ENCODE data around the gene VIL1.

The VIL1 gene

DNA sequence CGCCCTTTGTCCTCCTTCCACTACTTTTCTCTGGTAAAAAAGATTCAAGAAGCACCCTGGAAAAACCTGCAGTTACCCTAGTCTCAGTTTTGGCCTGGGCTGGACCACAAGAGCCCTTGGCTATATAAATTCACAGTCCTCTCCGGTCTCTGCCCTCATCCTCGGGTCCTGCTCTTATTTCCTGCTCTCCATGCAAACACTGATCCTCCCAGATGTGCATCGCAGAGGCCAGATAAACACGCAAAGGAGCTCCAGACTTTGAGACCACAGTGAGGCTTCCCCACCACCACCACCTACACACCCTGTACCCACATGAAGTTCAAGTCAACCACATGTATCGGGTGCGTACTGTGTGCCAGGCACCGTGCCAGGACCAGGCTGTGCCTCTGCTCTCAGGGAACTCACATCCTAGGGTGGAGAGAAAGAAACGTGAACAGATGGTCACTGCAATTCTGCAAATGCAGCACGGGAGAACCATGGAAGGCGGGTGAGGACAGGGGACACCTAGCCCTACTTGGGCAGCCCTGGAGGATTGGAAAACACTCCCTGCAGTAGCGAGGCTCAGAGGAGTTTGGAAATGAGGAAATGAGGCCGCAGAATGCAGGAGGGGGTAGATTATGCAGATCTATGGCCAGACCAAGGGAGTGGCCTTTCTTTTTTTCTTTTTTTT lies 11.8 kb upstream of the VIL1 start:
- peak; percentile 68 for DNase-seq

DNA sequence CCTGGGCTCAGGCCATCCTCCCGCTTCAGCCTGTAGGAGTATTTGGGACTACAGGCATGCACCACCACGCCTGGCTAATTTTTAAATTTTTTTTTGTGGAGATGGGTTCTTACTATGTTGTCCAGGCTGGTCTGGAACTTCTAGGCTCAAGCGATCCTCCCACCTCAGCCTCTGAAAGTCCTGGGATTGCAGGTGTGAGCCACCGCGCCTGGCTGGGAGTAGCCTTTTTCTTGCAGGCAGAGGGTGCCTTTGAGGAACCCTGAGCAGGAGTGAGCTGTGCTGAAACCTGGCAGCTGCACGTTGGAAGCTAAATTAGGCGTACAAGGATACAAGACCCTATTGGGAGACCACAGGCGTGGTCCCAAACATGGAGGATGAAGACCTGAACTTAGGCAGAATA lies 11.2 kb upstream of the VIL1 start:
- DNase-seq: no peak

DNA sequence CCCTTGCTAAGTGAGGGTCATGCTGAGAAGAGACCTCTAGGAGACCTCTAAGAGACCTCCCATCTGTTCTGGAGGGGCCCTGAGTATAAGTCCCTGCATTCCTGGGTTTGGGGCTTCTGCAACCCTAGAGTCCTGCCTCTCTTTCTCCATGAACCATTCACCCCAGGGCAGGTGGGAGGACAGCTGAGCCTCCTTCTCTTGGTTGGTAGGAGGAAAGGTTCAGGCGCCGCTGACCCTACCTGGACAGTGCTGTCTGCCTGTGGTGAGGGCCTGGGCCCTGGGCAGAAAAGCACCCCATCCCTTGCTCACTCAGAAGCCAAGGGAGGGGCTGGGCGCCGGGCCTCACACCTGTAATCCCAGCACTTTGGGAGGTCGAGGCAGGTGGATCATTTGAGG lies 604 bp upstream of the VIL1 start:
- DNase-seq: no peak

DNA sequence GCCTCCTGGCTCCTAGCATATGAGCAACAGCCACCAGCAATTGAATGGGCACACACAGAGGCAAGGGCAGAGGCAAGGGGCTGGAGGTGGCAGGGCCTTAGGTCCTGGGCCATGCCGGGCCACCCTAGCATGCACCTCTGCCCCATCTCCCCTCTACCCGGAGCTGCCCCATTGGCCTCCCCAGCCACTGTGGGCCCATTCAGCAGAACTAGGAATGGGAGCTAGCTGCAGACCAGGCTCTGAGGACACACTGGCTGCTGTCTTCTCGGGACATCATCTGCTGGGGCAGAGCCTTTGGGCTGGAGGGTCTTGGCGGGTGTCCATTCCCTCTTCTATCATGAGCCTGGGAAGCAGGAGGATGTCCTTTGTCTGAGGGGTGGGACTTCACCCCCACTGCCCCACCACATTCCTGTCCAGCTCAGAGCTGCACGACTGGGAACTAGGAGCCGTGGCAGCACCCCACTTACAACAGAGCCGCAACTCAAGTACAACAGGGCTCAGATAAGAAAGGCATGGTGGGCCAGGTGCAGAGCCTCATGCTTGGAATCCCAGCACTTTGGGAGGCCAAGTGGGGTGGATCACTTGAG lies 800 bp downstream of the VIL1 start:
- no peak for DNase-seq

DNA sequence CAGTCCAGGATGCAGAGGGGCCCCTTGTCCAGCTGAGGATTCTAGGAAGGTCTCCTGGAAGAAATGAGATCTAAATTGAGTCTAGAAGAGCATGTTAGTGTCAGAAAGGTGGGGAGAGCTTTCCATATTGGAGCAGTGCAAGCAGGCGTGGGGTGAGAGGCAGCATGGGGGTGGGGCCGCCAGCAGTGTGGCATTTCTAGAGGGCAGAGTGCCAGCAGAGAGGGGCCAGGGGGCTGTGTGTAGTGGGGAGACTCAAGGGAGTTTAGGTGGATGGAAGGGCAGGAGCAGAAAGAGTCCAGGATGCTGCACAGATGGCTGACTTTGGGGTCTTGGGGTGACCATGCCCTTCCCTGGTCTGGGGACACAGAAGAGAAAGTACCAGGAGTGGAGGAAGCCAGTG lies 2.1 kb downstream of the VIL1 start:
- DNase-seq: no peak

DNA sequence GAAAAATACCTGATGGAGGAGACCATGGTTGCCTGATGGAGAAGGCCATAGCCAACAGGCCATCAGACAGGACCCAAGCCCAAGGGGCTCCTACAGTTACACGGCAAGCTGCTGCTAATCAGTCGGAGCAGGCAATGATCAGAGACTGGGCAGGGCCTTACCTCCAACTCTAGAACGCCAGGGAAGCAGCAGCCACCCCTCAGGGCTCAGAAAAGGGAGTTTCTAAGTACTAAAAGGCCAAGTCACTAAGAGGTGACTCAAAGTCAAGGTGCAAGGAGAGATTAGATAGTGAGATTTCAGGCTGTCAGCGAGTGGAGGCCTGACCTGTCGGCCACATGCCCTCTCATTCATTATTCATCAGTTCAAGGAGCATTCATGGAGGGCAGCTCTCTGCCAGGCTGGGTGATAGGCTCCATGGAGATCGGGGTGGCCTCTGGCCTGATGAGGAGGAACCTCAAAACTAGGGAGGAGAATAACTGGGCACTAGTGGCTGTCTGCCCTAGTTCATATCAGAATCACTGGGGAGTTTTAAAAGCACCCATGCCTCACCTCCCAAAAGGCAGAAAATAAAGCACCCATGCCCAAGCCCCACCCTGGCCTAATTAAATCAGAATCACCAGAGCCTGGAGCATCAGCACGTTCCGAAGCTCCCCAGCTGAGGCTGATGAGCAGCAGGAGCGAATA lies 3.6 kb downstream of the VIL1 start:
- no peak for DNase-seq

DNA sequence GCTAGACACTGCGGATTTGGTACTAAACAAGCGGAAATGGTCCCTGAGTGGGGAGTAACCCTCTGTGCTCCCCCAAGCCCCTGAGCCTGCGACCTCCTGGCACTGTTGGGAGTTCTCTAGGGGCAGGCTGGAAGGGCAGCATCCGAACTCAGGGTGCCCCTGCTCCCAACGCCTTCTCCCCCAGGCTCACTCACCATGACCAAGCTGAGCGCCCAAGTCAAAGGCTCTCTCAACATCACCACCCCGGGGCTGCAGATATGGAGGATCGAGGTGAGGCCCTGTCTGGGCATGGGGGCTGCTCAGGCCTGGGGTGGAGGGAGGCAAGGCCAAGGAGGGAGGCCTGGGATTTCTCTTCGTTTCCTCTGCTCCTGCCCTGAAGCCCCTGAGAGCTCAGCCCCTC lies 4.7 kb downstream of the VIL1 start:
- no peak for DNase-seq

DNA sequence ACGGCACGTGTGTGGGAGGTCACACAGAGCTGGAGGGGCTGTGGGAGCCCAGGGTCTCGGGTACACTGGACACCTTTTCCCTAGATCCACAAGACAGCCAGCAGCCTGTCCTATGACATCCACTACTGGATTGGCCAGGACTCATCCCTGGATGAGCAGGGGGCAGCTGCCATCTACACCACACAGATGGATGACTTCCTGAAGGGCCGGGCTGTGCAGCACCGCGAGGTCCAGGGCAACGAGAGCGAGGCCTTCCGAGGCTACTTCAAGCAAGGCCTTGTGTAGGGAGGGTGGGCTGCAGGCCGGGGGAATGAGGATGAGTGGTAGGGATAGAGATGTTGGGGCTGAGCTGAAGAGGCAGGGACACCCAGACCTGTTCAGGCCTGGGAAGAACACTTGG lies 6.6 kb downstream of the VIL1 start:
- DNase-seq: no peak

DNA sequence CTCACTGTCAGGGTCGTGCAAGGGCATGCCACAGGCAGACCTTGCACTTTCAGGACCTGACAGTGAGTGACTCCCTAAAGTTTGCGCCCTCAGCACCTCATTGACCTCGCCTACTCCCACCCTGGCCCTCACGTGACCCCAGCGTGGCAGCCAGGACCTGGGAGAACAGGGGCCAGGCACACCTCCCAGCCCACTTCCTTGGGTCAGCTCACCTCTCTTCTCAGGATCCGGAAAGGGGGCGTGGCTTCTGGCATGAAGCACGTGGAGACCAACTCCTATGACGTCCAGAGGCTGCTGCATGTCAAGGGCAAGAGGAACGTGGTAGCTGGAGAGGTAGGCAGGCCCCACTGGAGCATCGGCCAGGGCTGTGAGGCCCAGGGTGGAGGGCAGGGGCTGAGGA lies 8.8 kb downstream of the VIL1 start:
- no peak for DNase-seq

DNA sequence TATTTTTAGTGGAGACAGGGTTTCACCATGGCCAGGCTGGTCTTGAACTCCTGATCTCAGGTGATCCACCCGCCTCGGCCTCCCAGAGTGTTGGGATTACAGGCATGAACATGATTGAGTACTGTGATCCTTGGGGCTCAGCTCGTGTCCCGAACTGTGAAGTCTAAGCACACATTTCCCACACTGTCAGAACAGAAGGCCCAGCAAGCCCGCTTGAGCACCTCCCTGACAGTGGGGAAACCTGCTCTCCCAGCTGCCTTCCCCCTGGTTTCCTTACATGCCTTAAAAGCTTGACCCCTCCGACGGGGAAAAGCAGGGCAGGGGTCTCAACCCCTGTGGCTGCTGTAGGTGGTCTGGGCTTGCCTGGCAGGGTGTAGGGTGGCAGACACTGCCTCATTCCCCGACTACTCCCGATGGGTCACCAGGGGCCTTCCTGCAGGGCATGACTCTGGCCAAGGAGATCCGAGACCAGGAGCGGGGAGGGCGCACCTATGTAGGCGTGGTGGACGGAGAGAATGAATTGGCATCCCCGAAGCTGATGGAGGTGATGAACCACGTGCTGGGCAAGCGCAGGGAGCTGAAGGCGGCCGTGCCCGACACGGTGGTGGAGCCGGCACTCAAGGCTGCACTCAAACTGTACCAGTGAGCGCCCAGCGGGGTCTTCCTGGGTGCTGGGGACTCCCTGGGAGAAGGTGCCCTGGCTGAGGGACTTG lies 10.1 kb downstream of the VIL1 start:
- no peak for DNase-seq

DNA sequence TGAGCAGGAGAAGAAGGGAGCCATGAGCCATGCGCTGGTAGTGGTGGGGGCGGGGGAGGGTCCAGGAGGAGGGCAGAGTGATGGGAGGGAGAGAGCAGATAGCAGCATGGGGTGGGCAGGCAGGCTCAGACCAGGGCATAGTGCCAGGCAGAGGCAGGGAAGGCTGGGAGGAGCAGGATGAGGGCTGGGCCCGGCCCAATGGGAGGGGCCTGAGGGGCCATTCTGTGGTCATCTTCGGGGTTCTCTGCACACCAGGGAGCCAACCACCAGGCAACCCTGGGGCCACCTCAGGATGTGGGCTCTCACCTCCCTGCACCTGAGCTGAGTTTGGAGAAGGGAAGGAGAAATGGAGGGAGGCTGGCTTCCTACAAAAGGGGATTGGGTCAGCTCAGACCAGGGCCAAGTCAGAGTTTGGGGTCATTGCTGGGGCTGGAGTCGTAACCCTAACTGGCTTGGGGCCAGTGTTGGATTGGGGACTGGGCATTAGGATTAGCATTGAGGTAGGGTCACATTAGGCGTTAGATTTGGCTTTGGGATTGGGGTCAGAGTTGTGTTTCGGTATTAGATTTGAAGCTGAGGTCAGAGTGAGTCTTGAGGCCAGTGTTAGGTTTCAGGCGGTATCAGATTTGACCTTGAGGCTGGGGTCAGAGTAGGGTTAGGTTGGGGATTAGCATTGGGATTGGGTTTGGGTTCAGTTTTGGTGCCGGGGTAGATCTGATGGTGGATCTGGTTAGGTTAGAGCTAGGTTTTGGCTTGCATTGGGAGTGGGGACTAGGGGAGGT lies 11.2 kb downstream of the VIL1 start:
- DNase-seq: no peak

DNA sequence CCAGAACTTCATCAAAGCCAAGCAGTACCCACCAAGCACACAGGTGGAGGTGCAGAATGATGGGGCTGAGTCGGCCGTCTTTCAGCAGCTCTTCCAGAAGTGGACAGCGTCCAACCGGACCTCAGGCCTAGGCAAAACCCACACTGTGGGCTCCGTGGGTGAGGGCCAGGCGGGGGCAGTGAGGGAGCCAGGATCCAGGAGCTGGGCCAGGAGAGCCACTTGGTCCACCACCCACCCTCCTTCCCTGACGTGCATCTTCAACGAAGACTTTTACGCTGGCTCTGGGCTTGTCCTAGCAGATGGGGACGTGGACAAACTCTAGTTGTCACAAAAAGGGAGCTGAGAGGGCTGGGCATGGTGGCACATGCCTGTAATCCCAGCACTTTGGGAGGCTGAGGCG lies 11.8 kb downstream of the VIL1 start:
- no peak for DNase-seq

DNA sequence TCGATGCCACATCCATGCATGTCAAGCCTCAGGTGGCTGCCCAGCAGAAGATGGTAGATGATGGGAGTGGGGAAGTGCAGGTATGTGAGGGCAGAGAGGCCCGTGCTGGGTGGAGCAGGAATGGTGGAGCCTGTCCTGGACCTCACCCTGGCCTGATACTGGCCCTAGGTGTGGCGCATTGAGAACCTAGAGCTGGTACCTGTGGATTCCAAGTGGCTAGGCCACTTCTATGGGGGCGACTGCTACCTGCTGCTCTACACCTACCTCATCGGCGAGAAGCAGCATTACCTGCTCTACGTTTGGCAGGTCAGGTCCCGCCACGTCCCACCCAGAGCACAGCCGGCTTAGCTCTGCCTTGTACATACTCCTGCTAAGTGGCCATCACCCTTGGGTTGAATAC lies 13.0 kb downstream of the VIL1 start:
- no peak for DNase-seq

DNA sequence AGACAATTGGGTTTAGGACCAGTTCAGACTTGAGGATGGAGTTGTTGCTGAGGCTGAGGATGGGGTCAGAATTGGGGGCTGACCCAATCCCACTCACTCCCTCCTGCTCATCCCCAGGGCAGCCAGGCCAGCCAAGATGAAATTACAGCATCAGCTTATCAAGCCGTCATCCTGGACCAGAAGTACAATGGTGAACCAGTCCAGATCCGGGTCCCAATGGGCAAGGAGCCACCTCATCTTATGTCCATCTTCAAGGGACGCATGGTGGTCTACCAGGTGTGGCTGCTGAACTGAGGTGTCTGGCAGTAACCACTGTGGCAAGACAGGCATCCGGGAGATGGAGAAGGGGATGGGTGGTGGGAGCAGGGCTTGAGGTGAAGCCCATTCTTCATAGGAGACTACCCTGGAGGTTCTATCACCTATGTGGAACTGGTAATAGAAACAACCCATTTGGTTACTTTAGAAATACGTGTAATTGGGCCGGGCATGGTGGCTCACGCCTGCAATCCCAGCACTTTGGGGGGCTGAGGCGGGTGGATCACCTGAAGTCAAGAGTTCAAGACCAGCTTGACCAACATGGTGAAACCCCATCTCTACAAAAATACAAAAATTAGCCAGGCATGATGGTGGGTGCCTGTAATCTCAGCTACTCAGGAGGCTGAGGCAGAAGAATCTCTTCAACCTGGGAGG lies 13.9 kb downstream of the VIL1 start:
- DNase-seq: no peak

DNA sequence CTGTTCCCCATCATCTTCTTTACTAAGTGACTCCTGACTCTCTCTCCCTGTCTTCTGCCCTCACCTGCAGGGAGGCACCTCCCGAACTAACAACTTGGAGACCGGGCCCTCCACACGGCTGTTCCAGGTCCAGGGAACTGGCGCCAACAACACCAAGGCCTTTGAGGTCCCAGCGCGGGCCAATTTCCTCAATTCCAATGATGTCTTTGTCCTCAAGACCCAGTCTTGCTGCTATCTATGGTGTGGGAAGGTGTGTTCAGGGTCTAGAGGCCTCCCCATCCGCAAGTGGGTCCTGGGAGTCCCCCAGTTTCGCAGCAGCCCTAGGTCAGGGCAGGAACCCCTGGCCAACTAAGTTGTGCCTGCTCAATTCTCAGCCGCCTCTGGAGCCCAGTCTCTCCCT lies 15.5 kb downstream of the VIL1 start:
- no peak for DNase-seq

DNA sequence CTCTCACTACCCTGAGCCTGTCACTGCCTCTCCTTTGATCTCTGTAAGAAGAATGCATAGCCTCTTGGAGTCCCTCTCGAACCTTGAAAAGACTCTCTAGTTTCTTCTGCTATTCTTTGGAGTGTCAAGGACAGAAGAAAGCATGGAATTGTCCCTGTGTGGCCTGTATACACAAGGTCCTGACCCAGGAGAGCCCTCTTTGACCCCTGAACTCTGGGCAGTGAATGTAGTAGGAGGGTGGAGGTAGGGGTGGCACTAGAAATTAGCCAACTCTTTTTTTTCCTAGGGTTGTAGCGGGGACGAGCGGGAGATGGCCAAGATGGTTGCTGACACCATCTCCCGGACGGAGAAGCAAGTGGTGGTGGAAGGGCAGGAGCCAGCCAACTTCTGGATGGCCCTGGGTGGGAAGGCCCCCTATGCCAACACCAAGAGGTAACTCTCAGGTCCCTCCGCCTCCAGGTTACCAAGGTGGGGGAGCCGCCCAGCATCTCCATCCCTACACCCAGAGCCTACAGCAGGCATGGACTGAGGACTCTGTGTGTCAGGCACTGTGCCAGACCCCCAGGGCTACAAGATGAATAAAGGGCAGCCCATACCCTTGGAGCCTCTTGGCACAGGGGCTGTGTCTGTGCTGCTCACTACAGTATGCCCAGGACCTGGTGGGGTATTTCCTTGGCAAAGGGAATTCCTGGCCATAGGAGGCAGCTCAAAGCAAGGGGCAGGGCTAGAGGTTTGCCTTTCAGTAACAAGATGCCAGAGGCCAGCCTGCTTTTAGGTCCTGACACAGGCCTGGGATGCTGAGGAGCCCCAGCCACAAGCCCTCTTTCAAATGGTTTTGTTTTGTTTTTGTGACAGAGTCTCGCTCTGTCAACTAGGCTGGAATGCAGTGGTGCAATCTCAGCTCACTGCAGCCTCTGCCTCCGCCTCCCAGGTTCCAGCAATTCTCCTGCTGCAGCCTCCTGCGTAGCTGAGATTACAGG lies 16.4 kb downstream of the VIL1 start:
- no peak for DNase-seq

DNA sequence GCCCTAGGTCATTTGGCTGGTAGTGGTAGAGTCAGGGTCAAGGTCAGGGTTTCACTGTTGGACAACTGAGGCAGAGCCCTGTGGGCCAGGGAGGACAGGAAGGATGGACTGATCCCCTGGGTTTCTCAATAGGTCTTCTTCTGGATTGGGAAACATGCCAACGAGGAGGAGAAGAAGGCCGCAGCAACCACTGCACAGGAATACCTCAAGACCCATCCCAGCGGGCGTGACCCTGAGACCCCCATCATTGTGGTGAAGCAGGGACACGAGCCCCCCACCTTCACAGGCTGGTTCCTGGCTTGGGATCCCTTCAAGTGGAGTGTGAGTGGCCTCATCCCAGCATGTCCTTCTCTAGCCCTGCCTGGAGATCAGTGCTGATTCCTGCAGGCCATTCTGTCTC lies 18.1 kb downstream of the VIL1 start:
- DNase-seq: no peak

DNA sequence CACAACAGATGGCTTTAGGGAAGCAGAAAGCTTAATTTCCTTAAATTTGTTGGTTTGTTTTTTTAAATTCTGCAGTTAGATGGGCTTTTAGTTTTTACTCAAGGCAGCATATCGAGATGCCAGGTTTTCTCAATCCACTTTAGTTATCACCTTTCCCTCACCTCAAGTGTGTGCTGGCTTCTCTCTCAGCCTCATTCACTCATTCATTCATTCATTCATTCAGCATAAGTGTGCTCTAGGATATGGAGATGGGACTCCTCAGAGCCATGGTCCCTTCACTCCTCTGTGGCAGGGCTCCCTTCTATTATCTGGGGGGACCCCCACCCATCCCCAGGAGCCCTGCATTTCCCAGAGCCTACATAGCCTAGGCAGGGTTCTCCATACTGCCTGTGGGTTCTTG lies 19.0 kb downstream of the VIL1 start:
- no peak for DNase-seq

DNA sequence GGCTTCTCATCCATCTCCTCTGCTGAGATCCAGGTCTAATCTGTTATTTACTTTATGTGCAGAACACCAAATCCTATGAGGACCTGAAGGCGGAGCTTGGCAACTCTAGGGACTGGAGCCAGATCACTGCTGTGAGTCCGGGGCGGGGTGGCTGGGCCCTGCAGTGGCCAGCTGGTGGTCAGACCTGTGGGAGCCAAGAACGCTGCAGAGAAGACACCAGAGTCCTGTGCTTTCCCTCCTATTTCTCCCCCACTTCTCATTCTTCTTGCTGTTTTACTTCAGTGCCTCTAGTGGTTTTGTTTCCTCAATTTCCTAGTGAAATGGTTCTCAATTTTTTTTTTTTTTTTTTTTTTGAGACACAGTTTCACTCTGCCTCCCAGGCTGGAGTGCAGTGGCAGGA lies 19.7 kb downstream of the VIL1 start:
- DNase-seq: no peak

DNA sequence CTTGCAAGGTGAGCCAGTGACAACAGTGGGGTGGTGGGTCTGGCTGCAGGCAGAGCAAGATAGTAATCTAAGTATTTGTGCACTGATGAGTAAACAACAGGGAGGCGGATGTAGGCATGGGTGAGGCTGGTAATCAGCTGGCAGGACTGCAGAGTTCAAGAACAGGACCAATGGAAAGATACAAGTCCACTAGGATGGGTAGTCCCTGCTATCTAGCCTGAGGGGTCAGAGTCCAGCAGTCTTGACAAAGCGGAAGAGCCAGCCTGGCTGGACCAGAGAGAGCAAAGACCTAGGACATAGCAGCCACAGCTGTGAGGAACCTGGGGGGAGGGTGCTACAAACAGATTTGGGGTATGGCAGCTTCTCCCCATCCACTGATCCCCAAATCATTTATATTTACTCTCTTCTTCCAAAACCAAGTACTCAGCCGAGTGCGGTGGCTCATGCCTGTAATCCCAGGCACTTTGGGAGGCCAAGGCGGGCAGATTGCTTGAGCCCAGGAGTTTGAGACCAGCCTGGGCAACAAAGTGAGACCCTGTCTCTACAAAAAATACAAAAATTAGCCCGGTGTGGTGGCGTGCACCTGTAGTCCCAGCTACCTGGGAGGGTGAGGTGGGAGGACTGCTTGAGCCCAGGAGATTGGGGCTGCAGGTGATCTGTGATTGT lies 25.9 kb downstream of the VIL1 start:
- DNase-seq: no peak

DNA sequence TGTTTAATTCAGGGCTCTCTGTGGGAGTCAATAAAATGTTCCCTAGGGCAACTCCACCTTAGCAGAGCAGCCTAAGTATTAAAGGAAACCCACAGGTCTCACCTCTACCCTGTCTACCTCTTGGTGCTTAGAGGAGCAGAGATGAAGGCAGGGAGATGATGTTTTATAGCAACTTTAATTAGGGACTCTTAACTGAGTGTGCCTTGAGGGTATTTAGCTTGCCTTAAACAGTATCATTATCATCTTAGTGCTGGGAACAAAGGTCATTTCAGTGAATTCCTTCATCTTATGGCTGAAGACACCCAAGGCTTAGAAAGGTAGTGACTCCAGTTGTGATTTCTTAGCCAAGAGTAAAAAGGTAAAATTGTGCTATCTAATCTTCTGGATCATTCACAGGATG lies 26.7 kb downstream of the VIL1 start:
- DNase-seq: no peak
